ENCODE results near the gene NRXN3.

NRXN3 gene

GRCh38 chr14:78592616-78593219 lies 422.5 kb downstream of the NRXN3 start:
- no peak overlapping the region for H3K4me3 Mint-ChIP-seq
- no peaks in the 10 kb centered on the region for H3K27me3 Mint-ChIP-seq (ENCODE audit: low read depth)
- H3K9me3 Mint-ChIP-seq, result no peaks in the 10 kb centered on the region

GRCh38 chr14:78593949-78594348 lies 423.8 kb downstream of the NRXN3 start:
- H3K27me3 Mint-ChIP-seq (ENCODE audit: low read depth), result no peaks in the 10 kb centered on the region

More at GRCh38 chr14:78592616-78593219, 422.5 kb downstream of the NRXN3 start:
- Mint-ChIP-seq H3K4me1 (ENCODE audit: low read depth) (no peaks in the 10 kb centered on the region), H3K27ac (no peak overlapping the region), H3K36me3 (ENCODE audit: low read depth) (no peaks in the 10 kb centered on the region)

GRCh38 chr14:78595797-78596196 lies 425.6 kb downstream of the NRXN3 start:
- no peak overlapping the region for H3K27ac Mint-ChIP-seq
- H3K9me3 Mint-ChIP-seq, result no peaks in the 10 kb centered on the region

More at GRCh38 chr14:78593949-78594348, 423.8 kb downstream of the NRXN3 start:
- H3K36me3 Mint-ChIP-seq (ENCODE audit: low read depth), result no peaks in the 10 kb centered on the region
- H3K4me3 Mint-ChIP-seq, result no peak overlapping the region
- no peaks in the 10 kb centered on the region for H3K9me3 Mint-ChIP-seq
- H3K27ac Mint-ChIP-seq, result no peak overlapping the region
- H3K4me1 Mint-ChIP-seq (ENCODE audit: low read depth), result no peaks in the 10 kb centered on the region

GRCh38 chr14:78598046-78598920 lies 428.1 kb downstream of the NRXN3 start:
- no peaks in the 10 kb centered on the region for H3K4me1 Mint-ChIP-seq (ENCODE audit: low read depth)
- H3K36me3 Mint-ChIP-seq (ENCODE audit: low read depth), result no peaks in the 10 kb centered on the region
- no peaks in the 10 kb centered on the region for H3K9me3 Mint-ChIP-seq
- no peak overlapping the region for H3K4me3 Mint-ChIP-seq
- H3K27me3 Mint-ChIP-seq (ENCODE audit: low read depth), result no peaks in the 10 kb centered on the region
- H3K27ac Mint-ChIP-seq, result no peak overlapping the region

More at GRCh38 chr14:78595797-78596196, 425.6 kb downstream of the NRXN3 start:
- H3K4me1 Mint-ChIP-seq (ENCODE audit: low read depth), result no peaks in the 10 kb centered on the region
- no peaks in the 10 kb centered on the region for H3K27me3 Mint-ChIP-seq (ENCODE audit: low read depth)
- H3K4me3 Mint-ChIP-seq, result no peak overlapping the region
- H3K36me3 Mint-ChIP-seq (ENCODE audit: low read depth), result no peaks in the 10 kb centered on the region

- H3K36me3 Mint-ChIP-seq (ENCODE audit: low read depth), result no peaks in the 10 kb centered on the region
- H3K4me1 Mint-ChIP-seq (ENCODE audit: low read depth), result no peaks in the 10 kb centered on the region
- no peaks in the 10 kb centered on the region for H3K9me3 Mint-ChIP-seq
- H3K27me3 Mint-ChIP-seq (ENCODE audit: low read depth), result no peaks in the 10 kb centered on the region
- no peak overlapping the region for H3K27ac Mint-ChIP-seq
- no peak overlapping the region for H3K4me3 Mint-ChIP-seq
Measured at GRCh38 chr14:78605025-78605762, 435.0 kb downstream of the NRXN3 start.

- Mint-ChIP-seq H3K27me3 (ENCODE audit: low read depth) (no peaks in the 10 kb centered on the region), H3K4me1 (ENCODE audit: low read depth) (no peaks in the 10 kb centered on the region), H3K4me3 (no peak overlapping the region), H3K27ac (no peak overlapping the region), H3K9me3 (no peaks in the 10 kb centered on the region), H3K36me3 (ENCODE audit: low read depth) (no peaks in the 10 kb centered on the region)
Measured at GRCh38 chr14:78605897-78606500, 435.8 kb downstream of the NRXN3 start.

- no peaks in the 10 kb centered on the region for H3K36me3 Mint-ChIP-seq (ENCODE audit: low read depth)
- no peak overlapping the region for H3K4me3 Mint-ChIP-seq
- no peaks in the 10 kb centered on the region for H3K4me1 Mint-ChIP-seq (ENCODE audit: low read depth)
- no peak overlapping the region for H3K27ac Mint-ChIP-seq
- H3K27me3 Mint-ChIP-seq (ENCODE audit: low read depth), result peaks cover 4% of the 10 kb centered on the region
- H3K9me3 Mint-ChIP-seq, result no peaks in the 10 kb centered on the region
Measured at GRCh38 chr14:78608998-78609787, 439.0 kb downstream of the NRXN3 start.

GRCh38 chr14:78610994-78611393 lies 440.8 kb downstream of the NRXN3 start:
- Mint-ChIP-seq H3K9me3 (no peaks in the 10 kb centered on the region), H3K4me1 (ENCODE audit: low read depth) (no peaks in the 10 kb centered on the region), H3K27ac (no peak overlapping the region), H3K4me3 (no peak overlapping the region), H3K36me3 (ENCODE audit: low read depth) (no peaks in the 10 kb centered on the region), H3K27me3 (ENCODE audit: low read depth) (peaks cover 4% of the 10 kb centered on the region)

GRCh38 chr14:78611796-78612571 lies 441.8 kb downstream of the NRXN3 start:
- H3K4me1 Mint-ChIP-seq (ENCODE audit: low read depth), result no peaks in the 10 kb centered on the region
- H3K27ac Mint-ChIP-seq, result no peak overlapping the region
- H3K27me3 Mint-ChIP-seq (ENCODE audit: low read depth), result peaks cover 4% of the 10 kb centered on the region
- H3K4me3 Mint-ChIP-seq, result no peak overlapping the region
- H3K36me3 Mint-ChIP-seq (ENCODE audit: low read depth), result no peaks in the 10 kb centered on the region
- H3K9me3 Mint-ChIP-seq, result no peaks in the 10 kb centered on the region

- Mint-ChIP-seq H3K9me3 (no peaks in the 10 kb centered on the region), H3K27me3 (ENCODE audit: low read depth) (peaks cover 4% of the 10 kb centered on the region), H3K36me3 (ENCODE audit: low read depth) (no peaks in the 10 kb centered on the region), H3K27ac (no peak overlapping the region), H3K4me3 (no peak overlapping the region), H3K4me1 (ENCODE audit: low read depth) (no peaks in the 10 kb centered on the region)
Measured at GRCh38 chr14:78612666-78613065, 442.5 kb downstream of the NRXN3 start.

- Mint-ChIP-seq H3K4me1 (ENCODE audit: low read depth) (no peaks in the 10 kb centered on the region), H3K27me3 (ENCODE audit: low read depth) (peaks cover 4% of the 10 kb centered on the region), H3K9me3 (no peaks in the 10 kb centered on the region), H3K36me3 (ENCODE audit: low read depth) (no peaks in the 10 kb centered on the region), H3K27ac (no peak overlapping the region), H3K4me3 (no peak overlapping the region)
Measured at GRCh38 chr14:78614593-78614992, 444.4 kb downstream of the NRXN3 start.

- Mint-ChIP-seq H3K27me3 (ENCODE audit: low read depth) (no peaks in the 10 kb centered on the region), H3K27ac (no peak overlapping the region), H3K9me3 (no peaks in the 10 kb centered on the region), H3K4me3 (no peak overlapping the region), H3K4me1 (ENCODE audit: low read depth) (no peaks in the 10 kb centered on the region), H3K36me3 (ENCODE audit: low read depth) (no peaks in the 10 kb centered on the region)
Measured at GRCh38 chr14:78617735-78618134, 447.6 kb downstream of the NRXN3 start.

- no peaks in the 10 kb centered on the region for H3K4me1 Mint-ChIP-seq (ENCODE audit: low read depth)
- no peak overlapping the region for H3K4me3 Mint-ChIP-seq
- no peaks in the 10 kb centered on the region for H3K36me3 Mint-ChIP-seq (ENCODE audit: low read depth)
- H3K27ac Mint-ChIP-seq, result no peak overlapping the region
- H3K9me3 Mint-ChIP-seq, result no peaks in the 10 kb centered on the region
- no peaks in the 10 kb centered on the region for H3K27me3 Mint-ChIP-seq (ENCODE audit: low read depth)
Measured at GRCh38 chr14:78618368-78618767, 448.2 kb downstream of the NRXN3 start.
